PC-9 (cell line): ENCODE measurements around the gene APPL2.

Experiments used
- CTCF ChIP-seq: fragments of 200-600 bp; sonication (generic); conservative IDR thresholded peaks from 2 replicates; pipeline ENCODE4 v1.6.1; 2017; ENCODE audit warnings: mixed run types, antibody characterized with exemption, mild to moderate bottlenecking, moderate library complexity
- EZH2 ChIP-seq: fragments of 200-600 bp; sonication (generic); IDR thresholded peaks from 2 replicates; pipeline ENCODE4 v1.8.0; 2017; ENCODE audit warnings: antibody characterized with exemption, low read depth

GRCh38 chr12:105205322-105206048 is 30.5 kb downstream of the APPL2 start:
- no peak for TF ChIP-seq CTCF
- no peak for TF ChIP-seq EZH2
